ENCODE results near the gene ABCB11.

The ABCB11 gene

DNA sequence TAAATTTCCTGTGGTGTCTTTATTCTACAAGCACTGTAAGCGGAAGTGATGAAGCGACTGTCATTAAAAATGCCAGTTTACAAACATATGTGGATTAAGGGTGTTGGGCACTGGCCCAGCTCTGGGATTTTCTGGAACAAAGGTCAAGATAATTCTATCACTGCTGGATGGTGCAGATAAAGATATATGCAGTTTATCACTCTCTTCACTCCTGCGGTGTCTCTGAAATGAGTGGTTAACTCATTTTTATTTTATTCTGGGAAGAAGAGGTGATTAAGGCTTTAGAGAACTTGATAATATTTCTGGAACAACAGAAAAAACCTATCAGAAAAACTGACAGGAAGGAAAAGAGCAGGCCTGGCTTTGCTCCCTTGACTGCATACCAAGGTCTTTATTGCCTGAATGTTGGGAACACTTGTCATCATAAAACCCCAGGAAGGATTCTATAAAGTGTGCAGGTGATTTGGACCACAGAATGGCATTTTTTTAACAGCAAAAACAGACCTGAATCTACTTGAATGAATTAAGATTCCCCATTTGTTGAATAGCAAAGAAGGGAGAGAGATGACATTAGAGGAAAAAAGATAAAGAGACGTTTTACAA is 32.4 kb downstream of the ABCB11 start:
- no peak overlapping the region for H3K9ac ChIP-seq (ENCODE audit: low read length)
- H3K36me3 ChIP-seq (replicated peaks; ENCODE audit: low read depth, low read length): no peaks in the 10 kb centered on the region
- no peaks in the 10 kb centered on the region for H3K9me3 ChIP-seq (ENCODE audit: insufficient read depth, low read length)
- H3K4me2 ChIP-seq (ENCODE audit: low read length): no peak overlapping the region
- no peaks in the 10 kb centered on the region for H3K27me3 ChIP-seq (ENCODE audit: low read depth, low read length)
- H3K79me2 ChIP-seq (ENCODE audit: low read length): no peaks in the 10 kb centered on the region
- no peak overlapping the region for H2AFZ ChIP-seq (ENCODE audit: low read depth, low read length)
- 0 out of 2 replicates have a peak, but pooled peaks cover 5% of the 10 kb centered on the region for H3K4me1 ChIP-seq (ENCODE audit: low read length)
- no peak overlapping the region for H3K27ac ChIP-seq (ENCODE audit: low read length)
- no peak overlapping the region for H3K4me3 ChIP-seq (ENCODE audit: low read length)
- TF ChIP-seq EZH2phosphoT487 (IDR thresholded peaks at IDR 0.05; ENCODE audit: low read depth): no peak
- TF ChIP-seq, protein P1, sequence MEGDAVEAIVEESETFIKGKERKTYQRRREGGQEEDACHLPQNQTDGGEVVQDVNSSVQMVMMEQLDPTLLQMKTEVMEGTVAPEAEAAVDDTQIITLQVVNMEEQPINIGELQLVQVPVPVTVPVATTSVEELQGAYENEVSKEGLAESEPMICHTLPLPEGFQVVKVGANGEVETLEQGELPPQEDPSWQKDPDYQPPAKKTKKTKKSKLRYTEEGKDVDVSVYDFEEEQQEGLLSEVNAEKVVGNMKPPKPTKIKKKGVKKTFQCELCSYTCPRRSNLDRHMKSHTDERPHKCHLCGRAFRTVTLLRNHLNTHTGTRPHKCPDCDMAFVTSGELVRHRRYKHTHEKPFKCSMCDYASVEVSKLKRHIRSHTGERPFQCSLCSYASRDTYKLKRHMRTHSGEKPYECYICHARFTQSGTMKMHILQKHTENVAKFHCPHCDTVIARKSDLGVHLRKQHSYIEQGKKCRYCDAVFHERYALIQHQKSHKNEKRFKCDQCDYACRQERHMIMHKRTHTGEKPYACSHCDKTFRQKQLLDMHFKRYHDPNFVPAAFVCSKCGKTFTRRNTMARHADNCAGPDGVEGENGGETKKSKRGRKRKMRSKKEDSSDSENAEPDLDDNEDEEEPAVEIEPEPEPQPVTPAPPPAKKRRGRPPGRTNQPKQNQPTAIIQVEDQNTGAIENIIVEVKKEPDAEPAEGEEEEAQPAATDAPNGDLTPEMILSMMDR (IDR thresholded peaks at IDR 0.05; ENCODE audit: low read depth, low read length): no peak
- H4K20me1 ChIP-seq (ENCODE audit: insufficient read depth, low read length): no peaks in the 10 kb centered on the region

DNA sequence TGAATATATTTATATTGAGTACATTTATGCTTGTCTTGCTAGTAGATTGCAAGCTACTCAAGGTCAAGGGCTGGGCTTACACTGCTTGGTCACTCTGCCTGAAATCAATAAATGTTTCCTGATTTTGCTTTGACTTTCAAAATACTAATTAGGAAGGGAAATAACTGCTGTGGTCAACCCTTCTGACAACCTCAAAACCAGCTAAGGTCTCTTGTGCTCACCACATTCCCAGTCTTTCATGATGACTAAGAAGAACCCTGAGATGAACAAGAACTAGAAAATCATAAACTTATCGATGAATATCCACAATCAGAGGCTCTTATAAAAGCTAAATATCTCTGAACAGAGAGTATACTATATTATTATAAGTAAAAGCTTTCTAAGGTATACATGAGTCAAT is 33.3 kb downstream of the ABCB11 start:
- no peak for TF ChIP-seq EZH2phosphoT487 (IDR thresholded peaks at IDR 0.05; ENCODE audit: low read depth)
- TF ChIP-seq, protein P1 (IDR thresholded peaks at IDR 0.05; ENCODE audit: low read depth, low read length): no peak
- Histone ChIP-seq H2AFZ (ENCODE audit: low read depth, low read length) (no peak overlapping the region), H3K36me3 (replicated peaks; ENCODE audit: low read depth, low read length) (no peaks in the 10 kb centered on the region), H3K27ac (ENCODE audit: low read length) (no peak overlapping the region), H3K9ac (ENCODE audit: low read length) (no peak overlapping the region), H3K27me3 (ENCODE audit: low read depth, low read length) (no peaks in the 10 kb centered on the region), H3K9me3 (ENCODE audit: insufficient read depth, low read length) (no peaks in the 10 kb centered on the region), H3K79me2 (ENCODE audit: low read length) (no peaks in the 10 kb centered on the region), H4K20me1 (ENCODE audit: insufficient read depth, low read length) (no peaks in the 10 kb centered on the region), H3K4me2 (ENCODE audit: low read length) (no peak overlapping the region), H3K4me1 (ENCODE audit: low read length) (0 out of 2 replicates have a peak, but pooled peaks cover 5% of the 10 kb centered on the region), H3K4me3 (ENCODE audit: low read length) (no peak overlapping the region)

DNA sequence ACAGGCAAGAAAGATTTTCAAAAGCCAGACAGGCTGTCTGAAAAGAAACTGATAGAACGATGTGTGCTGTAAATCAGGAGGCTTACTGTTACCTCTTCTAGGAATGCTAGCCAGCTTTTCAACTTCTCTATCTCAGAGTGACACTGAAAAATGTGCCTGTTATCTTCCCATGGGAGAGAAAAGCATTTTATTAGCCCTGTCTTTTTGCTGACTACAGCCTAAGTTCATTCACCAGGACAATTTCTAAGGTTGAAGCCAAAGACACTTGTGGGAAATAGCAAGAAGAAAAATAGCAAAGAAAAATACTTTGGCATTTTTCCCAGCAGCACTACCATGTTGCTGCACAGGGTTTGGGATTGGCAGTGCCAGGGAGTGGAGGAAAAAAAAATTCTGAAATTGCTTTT is 34.0 kb downstream of the ABCB11 start:
- Histone ChIP-seq H3K4me2 (ENCODE audit: low read length) (no peak overlapping the region), H3K4me3 (ENCODE audit: low read length) (no peak overlapping the region), H3K4me1 (ENCODE audit: low read length) (0 out of 2 replicates have a peak, but pooled peaks cover under 1% of the 10 kb centered on the region), H3K36me3 (replicated peaks; ENCODE audit: low read depth, low read length) (no peaks in the 10 kb centered on the region), H2AFZ (ENCODE audit: low read depth, low read length) (no peak overlapping the region), H3K9ac (ENCODE audit: low read length) (no peak overlapping the region), H4K20me1 (ENCODE audit: insufficient read depth, low read length) (no peaks in the 10 kb centered on the region), H3K9me3 (ENCODE audit: insufficient read depth, low read length) (no peaks in the 10 kb centered on the region), H3K27ac (ENCODE audit: low read length) (no peak overlapping the region), H3K79me2 (ENCODE audit: low read length) (no peaks in the 10 kb centered on the region), H3K27me3 (ENCODE audit: low read depth, low read length) (no peaks in the 10 kb centered on the region)
- TF ChIP-seq EZH2phosphoT487 (IDR thresholded peaks at IDR 0.05; ENCODE audit: low read depth): no peak
- TF ChIP-seq, protein P1 (IDR thresholded peaks at IDR 0.05; ENCODE audit: low read depth, low read length): no peak

DNA sequence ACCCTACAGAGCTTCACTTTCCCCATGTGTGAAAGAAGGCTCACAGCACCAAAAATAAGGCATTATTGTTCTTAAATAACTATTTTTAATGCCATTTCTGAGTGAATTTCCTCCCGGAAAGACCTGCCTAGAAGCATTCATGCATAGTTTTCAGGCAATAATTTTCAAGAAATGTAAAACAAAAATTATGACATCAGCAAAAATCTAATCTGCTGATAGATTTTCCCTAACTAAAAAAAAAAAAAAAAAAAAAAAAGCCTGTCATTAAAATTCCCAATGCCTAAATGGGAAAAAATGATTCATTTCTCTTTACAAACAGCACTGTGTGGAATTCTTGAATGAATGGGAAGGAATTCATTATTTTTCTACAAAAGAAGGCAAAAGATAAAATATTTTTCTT is 35.4 kb downstream of the ABCB11 start:
- H2AFZ ChIP-seq (ENCODE audit: low read depth, low read length): no peak overlapping the region
- no peak overlapping the region for H3K9ac ChIP-seq (ENCODE audit: low read length)
- no peaks in the 10 kb centered on the region for H3K79me2 ChIP-seq (ENCODE audit: low read length)
- no peaks in the 10 kb centered on the region for H4K20me1 ChIP-seq (ENCODE audit: insufficient read depth, low read length)
- no peaks in the 10 kb centered on the region for H3K9me3 ChIP-seq (ENCODE audit: insufficient read depth, low read length)
- no peak overlapping the region for H3K4me2 ChIP-seq (ENCODE audit: low read length)
- no peaks in the 10 kb centered on the region for H3K36me3 ChIP-seq (replicated peaks; ENCODE audit: low read depth, low read length)
- H3K4me1 ChIP-seq (ENCODE audit: low read length): no peaks in the 10 kb centered on the region
- H3K4me3 ChIP-seq (ENCODE audit: low read length): no peak overlapping the region
- no peak overlapping the region for H3K27ac ChIP-seq (ENCODE audit: low read length)
- no peaks in the 10 kb centered on the region for H3K27me3 ChIP-seq (ENCODE audit: low read depth, low read length)
- TF ChIP-seq EZH2phosphoT487 (IDR thresholded peaks at IDR 0.05; ENCODE audit: low read depth): no peak
- TF ChIP-seq, protein P1 (IDR thresholded peaks at IDR 0.05; ENCODE audit: low read depth, low read length): no peak

All from OCI-LY3 (cell line).